Measurements from ENCODE around the gene CLDN25.
"Not testable (repeated sequence)": the region's sequence is repeated elsewhere in the genome, so short reads cannot be mapped to it uniquely, and the experiment has no call there.

CLDN25 gene

DNA sequence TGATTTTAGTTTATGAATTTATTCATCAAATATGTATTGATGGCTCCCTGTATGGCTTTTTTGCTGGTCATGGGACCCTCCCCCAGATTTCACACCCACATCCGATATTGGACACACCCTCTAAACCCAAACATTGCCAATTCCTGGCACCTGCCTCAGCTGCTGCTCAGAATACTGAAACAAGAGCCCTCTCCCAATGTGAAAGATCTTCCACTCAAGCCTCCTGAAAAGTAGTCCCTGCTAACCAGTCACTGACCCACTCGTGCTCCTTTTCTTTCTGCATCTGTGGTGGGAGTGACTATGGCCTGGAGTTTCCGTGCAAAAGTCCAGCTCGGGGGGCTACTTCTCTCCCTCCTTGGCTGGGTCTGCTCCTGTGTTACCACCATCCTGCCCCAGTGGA, at the start of gene CLDN25:
CLDN25 (plus strand) TSS at position 301 of the 400 bp plus-strand sequence; CDS start at position 301, 0 bp downstream.
- no peak for DNase-seq

DNA sequence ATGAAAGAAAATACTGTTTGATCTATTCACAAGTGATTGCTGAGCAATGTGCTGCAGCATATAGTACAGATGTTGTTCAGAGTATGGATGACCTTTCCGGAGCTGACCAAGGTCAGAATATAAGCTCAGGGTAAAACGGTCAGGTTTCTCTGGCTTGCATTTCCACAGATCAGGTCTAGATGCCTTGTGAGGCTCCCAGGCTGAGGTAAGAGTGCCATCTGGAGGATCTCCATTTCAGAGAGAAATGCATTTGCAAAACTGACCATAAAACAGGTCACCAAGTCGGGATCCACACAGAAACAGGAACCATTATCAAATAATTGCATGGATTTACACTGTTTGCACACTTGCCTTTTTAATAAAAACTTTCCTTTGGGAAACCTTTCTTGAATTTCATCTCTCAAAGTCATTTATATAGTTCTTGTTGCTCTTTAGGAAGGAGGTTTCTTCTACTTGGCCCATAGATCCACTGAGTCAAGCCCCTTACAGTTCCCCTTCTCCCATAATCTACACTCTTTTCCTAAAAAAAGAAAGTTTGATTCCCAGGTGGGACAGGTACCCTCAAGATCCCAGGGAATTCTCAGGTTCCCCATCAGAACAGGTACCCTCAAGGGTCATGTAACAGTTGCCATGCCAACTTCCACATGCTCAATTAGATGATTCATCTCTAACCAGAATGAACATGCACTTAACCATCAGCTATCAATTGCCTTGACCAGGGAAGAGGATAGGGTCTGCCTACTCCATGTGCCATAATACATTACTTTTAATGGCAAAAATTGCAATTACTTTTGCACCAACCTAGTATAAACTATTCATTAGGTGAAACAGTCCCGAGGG, 48.5 kb upstream of the CLDN25 start:
- DNase-seq, result no peak

DNA sequence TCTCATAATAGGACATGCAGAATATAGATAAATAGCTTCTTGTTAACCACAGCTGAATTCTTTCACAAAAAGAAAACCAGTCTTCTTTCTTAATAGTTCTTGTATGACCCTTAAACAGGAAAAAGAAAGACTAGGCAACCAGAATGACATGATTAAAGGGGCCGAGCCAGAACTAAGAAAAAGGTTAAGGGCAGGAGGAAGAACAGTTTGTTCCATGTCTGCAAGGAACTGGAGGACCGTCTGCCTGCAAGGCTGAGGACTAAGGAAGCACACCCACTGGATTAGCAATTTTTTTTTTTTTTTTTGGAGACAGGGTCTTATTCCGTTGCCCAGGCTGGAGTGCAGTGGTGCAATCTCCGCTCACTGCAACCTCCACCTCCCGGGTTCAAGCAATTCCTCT, 47.5 kb upstream of the CLDN25 start:
- DNase-seq, result no peak

GRCh38 chr11:113736323-113736722, 43.3 kb upstream of the CLDN25 start:
- DNase-seq, result no peak

GRCh38 chr11:113752932-113753331, 26.7 kb upstream of the CLDN25 start:
- DNase-seq, result no peak

DNA sequence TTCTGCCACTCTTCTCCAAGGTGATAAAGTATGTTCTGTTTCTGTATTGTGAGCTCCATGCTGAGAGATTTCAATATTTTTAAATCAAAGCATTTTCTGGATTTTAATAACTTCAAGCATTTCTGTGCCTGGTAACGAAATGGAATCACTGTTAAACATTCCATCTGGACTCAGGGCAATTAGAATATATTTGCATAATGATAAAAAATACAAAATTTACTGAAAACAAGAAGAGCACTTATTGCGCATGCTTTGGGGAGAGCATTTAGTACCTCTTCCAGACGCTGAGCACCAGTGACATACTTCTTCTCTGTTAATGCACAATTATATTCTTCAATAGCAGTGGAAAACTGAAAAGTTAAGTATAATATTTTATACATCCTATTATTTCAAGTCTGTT, 19.4 kb upstream of the CLDN25 start:
- DNase-seq, result no peak

- DNase-seq, result not testable (repeated sequence)
Measured at GRCh38 chr11:113763040-113763439, 16.6 kb upstream of the CLDN25 start.

GRCh38 chr11:113764527-113765219, 14.9 kb upstream of the CLDN25 start:
- no peak for DNase-seq

GRCh38 chr11:113771964-113772363, 7.6 kb upstream of the CLDN25 start:
- no peak for DNase-seq

- no peak for DNase-seq
Measured at GRCh38 chr11:113773092-113773415, 6.5 kb upstream of the CLDN25 start.

DNA sequence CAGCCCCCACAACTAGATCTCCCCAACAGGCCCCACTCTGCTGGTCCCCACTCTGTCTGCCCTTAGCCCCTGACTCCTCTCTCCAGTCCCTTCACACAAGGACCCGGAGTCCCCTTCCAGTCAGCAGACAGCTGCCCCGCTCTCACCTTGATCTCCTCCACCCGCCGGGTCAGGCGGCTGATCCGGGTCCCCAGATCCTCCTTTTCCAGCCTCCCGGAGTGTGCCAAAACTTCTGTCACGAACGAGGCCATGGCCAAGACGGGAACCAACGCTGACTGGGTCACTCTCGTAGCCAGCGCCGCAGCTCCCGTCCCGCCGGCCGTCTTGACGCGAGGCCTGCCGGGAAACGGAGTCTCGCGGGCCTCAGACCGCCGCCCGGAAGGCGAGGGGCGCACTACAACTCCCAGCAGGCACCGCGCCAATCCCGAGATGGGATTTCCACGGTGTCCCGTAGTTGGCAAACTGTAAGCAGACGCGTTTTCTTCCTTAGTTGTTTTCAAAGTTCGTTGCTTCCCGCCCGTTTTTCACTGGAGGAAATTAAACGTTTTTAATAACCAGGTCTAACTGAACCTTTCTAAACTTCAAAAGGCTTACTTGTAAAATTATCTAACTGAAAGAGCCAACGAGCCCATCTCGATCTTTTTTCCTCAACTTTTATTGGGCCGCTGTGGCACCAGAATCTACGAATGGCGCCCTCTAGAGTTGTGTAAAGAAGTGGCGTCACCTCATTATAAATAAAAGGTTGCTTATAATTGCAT, 6.0 kb upstream of the CLDN25 start, which contains the start of gene ZW10:
ZW10 (minus strand) TSS at position 277 of the 758 bp plus-strand sequence; CDS start at position 251, 26 bp downstream.
- peak; percentile 93 for DNase-seq

DNA sequence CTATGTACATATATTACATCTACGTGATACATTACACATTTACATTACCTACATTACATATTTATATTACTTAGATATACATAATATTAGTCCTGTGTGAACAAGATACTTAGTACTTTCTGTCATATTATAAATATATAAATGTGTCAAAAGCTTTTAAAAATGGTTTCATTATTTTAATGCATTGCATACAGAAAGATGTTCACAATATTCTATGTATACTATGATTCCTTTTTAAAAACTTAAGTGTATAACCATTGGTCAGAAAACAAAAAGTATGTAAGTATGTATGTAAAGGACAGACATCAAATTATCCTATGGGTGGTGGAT, 5.5 kb upstream of the CLDN25 start:
- no peak for DNase-seq

- DNase-seq, result no peak
Measured at GRCh38 chr11:113778111-113778910, 1.3 kb upstream of the CLDN25 start.

- no peak for DNase-seq
Measured at GRCh38 chr11:113781682-113782081, 2.1 kb downstream of the CLDN25 start.

GRCh38 chr11:113782134-113782533, 2.5 kb downstream of the CLDN25 start:
- DNase-seq, result no peak

DNA sequence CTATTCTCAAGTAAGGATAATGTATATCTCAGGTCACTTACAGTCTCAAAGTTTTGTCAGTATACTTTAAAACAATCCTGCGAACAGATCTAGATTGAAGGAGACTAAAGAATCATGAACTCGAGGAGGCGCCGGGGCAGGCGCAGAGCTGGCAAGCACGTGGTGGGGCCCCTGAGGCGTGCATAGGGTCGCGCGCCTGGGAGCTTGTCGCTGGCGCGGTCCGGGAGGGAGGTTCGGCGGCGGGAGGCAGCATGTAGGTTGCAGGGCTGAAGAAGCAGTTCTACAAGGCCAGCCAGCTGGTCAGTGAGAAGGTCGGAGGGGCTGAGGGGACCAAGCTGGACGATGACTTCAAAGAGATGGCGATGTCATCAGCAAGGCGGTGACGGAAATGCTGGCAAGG, 9.4 kb downstream of the CLDN25 start:
- not testable (repeated sequence) for DNase-seq

- DNase-seq, result no peak
Measured at GRCh38 chr11:113789675-113790320, 10.2 kb downstream of the CLDN25 start.

- DNase-seq, result peak; percentile 14
Measured at GRCh38 chr11:113796663-113797259, 17.2 kb downstream of the CLDN25 start.

DNA sequence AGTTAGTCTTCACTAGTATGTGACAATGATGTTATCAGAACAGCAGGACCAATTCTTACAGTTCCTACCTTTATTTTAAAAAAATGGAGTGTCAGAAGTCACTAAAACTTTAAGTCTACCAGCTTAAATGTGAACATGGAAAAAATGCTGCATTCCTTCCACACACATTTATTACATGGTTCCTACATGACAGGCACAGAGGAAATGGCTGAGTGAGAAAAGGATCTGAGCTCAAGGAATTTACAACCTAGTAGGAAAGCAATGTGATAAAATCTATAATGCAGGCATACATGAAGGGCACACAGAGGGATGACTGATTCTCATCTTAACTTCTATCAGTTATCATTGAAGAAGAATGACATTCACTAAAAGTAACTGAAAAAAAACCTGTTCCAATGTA, 23.0 kb downstream of the CLDN25 start:
- DNase-seq, result no peak

GRCh38 chr11:113805640-113806039, 26.0 kb downstream of the CLDN25 start:
- no peak for DNase-seq

- no peak for DNase-seq
Measured at GRCh38 chr11:113806406-113806805, 26.8 kb downstream of the CLDN25 start.

DNA sequence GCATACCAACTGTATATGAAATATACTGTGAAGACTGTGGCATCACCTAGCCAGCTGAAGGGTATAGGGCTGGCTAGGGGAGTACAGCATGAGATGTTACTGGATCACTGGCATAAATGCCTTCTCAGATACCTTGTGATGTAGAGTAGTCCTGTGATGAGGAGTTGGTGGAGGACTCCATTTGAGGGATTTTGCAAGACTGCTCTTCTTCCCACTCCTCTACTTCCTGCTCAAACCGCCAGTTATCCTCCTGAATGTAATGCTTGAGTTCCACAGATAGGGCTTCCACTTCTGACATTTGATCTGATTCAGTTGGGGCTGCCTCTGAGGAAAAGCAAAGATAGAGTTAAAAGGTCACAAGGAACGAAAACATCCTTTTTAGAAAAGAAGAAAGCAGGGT, 29.3 kb downstream of the CLDN25 start:
- DNase-seq, result no peak
